NT2/D1 (cell line): ENCODE measurements around the gene GAN.

Experiments used
- SUZ12 ChIP-seq: IDR thresholded peaks from 2 replicates; pipeline ENCODE4 v1.6.1; 2011; ENCODE audit not compliant: insufficient read length, insufficient read depth; ENCODE audit errors: extremely low read depth
- YY1 ChIP-seq: IDR thresholded peaks from 2 replicates; pipeline ENCODE4 v1.6.1; 2011; ENCODE audit not compliant: insufficient read length, insufficient read depth
- ZNF274 ChIP-seq: IDR thresholded peaks from 2 replicates; pipeline ENCODE4 v1.6.1; 2011; ENCODE audit warnings: mild to moderate bottlenecking, low read depth, low read length

DNA sequence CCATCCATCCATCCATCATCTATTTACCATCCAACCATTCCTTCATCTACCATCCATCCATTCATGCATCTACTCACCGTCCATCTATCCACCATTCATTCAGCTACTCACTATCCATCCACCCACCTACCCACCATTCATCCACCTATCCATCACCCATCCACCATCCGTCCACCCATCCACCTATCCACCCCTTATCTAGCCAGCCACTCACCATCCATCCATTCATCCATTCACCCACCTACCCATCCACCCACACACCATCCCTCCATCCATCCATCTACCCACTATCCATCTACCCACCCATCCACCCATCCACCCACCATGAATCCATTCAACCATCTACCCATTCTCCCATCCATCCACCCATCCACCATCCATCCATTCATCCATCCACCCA lies 49.7 kb upstream of the GAN start:
- no peak for TF ChIP-seq YY1
- no peak for TF ChIP-seq ZNF274
- no peak for TF ChIP-seq SUZ12
